ENCODE results near the gene CHPF.

Gene CHPF, protein sequence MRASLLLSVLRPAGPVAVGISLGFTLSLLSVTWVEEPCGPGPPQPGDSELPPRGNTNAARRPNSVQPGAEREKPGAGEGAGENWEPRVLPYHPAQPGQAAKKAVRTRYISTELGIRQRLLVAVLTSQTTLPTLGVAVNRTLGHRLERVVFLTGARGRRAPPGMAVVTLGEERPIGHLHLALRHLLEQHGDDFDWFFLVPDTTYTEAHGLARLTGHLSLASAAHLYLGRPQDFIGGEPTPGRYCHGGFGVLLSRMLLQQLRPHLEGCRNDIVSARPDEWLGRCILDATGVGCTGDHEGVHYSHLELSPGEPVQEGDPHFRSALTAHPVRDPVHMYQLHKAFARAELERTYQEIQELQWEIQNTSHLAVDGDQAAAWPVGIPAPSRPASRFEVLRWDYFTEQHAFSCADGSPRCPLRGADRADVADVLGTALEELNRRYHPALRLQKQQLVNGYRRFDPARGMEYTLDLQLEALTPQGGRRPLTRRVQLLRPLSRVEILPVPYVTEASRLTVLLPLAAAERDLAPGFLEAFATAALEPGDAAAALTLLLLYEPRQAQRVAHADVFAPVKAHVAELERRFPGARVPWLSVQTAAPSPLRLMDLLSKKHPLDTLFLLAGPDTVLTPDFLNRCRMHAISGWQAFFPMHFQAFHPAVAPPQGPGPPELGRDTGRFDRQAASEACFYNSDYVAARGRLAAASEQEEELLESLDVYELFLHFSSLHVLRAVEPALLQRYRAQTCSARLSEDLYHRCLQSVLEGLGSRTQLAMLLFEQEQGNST

DNA sequence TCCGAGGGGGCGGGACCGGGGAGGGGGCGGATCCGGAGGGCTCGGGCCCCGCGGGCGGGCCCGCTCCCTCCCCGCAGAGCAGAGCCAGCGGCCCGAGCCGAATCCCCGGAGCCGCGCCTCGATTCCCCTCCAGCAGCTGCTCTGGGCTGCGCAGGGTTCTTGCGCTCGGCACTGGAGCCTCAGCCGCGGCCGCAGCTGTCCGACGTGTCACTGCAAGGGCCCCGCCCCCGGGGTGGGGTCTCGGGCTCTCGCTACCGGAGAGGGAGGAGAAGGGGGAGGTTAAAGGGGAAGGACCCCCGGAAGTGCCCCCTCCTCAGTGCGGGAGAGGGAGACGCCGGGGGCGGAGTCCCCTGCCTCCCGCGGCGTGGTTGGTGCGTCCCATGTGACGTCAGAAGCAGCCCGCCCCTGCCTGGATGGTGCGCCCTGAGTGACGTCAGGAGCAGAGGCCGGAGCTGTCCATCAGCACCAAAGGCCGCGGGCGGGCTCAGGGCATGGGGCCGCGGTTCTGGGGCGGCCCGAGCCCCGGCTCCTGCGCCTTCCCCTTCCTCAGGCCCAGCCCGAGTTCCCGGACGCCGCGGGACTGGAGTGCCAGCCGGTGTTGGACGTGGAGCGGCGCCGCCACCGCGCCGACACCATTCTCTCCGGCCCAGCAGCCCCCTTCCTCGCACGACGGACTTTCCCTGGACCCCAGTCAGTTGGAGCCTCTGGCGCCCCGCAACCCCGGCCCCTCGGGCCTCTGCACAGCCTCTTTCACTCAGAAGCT, at the start of gene CHPF, which contains the start of gene TMEM198:
CHPF (minus strand) TSS at position 214 of the 763 bp plus-strand sequence. CDS start 271 bp downstream, outside the sequence.
TMEM198 (plus strand) TSS at position 433 of the 763 bp plus-strand sequence. CDS start 700 bp downstream, outside the sequence.
- no peaks in the 10 kb centered on the region for H3K9me3 Mint-ChIP-seq
- H3K27ac Mint-ChIP-seq: peak within 1 kb of the TSS in 2 of 3 experiments; percentile 56 to 77
- H3K36me3 Mint-ChIP-seq (ENCODE audit: low read depth): peaks cover 18% of the 10 kb centered on the region
- H3K4me1 Mint-ChIP-seq: peaks cover 38% of the 10 kb centered on the region
- TF ChIP-seq, protein P1, sequence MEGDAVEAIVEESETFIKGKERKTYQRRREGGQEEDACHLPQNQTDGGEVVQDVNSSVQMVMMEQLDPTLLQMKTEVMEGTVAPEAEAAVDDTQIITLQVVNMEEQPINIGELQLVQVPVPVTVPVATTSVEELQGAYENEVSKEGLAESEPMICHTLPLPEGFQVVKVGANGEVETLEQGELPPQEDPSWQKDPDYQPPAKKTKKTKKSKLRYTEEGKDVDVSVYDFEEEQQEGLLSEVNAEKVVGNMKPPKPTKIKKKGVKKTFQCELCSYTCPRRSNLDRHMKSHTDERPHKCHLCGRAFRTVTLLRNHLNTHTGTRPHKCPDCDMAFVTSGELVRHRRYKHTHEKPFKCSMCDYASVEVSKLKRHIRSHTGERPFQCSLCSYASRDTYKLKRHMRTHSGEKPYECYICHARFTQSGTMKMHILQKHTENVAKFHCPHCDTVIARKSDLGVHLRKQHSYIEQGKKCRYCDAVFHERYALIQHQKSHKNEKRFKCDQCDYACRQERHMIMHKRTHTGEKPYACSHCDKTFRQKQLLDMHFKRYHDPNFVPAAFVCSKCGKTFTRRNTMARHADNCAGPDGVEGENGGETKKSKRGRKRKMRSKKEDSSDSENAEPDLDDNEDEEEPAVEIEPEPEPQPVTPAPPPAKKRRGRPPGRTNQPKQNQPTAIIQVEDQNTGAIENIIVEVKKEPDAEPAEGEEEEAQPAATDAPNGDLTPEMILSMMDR (IDR thresholded peaks at IDR 0.05; ENCODE audit: unreplicated experiment in 3 of 3): no peak
- peaks cover 16% of the 10 kb centered on the region for H3K27me3 Mint-ChIP-seq (ENCODE audit: low read depth)
- H3K4me3 Mint-ChIP-seq: peak within 1 kb of the TSS; percentile 87 to 90 (median 89)

DNA sequence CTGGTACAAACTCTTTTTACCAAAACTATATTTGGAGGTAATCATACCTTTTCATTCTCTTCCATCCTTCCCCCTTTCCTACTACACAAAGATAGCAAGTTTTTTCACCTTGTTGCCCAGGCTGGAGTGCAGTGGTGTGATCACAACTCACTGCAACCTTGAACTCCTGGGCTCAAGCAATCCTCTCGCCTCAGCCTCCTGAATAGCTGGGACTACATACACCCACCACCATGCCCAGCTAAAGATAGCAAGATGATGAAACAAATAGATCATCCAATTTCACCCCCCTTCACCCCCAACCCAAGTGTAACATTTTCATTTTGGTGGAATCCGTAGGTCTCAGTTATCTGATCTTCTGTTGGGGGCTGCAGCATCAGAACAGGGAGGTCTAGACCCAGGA, 49.5 kb upstream of the CHPF start:
- H3K36me3 Mint-ChIP-seq (ENCODE audit: low read depth): no peaks in the 10 kb centered on the region
- H3K4me3 Mint-ChIP-seq: peak overlapping the region in 1 of 3 experiments; percentile 9
- H3K27ac Mint-ChIP-seq: peak overlapping the region; percentile 80 to 100 (median 93)
- H3K27me3 Mint-ChIP-seq (ENCODE audit: low read depth): no peaks in the 10 kb centered on the region
- peaks cover 49% of the 10 kb centered on the region for H3K4me1 Mint-ChIP-seq
- no peaks in the 10 kb centered on the region for H3K9me3 Mint-ChIP-seq
- TF ChIP-seq, protein P1 (IDR thresholded peaks at IDR 0.05; ENCODE audit: unreplicated experiment in 3 of 3): no peak

DNA sequence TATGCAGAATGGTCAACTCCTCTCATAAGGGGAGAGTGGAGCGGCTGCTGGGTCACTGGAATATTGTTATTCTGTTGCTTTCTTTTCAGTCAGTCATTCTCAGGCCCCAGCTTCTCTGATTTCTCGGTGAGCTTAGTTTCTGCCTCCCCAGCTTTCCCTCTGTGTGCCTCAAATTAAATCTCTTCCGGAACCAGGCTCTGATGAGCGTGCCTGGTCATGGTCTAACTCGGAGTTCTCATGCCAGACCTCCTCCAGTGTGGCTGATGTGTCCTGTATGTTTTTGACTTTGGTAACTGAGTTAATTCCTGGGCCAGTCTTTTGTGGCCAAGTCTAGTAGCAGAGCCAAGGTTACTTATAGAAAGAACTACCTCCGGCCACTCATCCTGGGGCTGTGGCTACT, 49.1 kb upstream of the CHPF start:
- Mint-ChIP-seq H3K9me3 (no peaks in the 10 kb centered on the region), H3K36me3 (ENCODE audit: low read depth) (no peaks in the 10 kb centered on the region), H3K27ac (peak overlapping the region; percentile 80 to 100 (median 93)), H3K27me3 (ENCODE audit: low read depth) (peaks cover under 1% of the 10 kb centered on the region), H3K4me1 (peaks cover 47% of the 10 kb centered on the region), H3K4me3 (peak overlapping the region in 1 of 3 experiments; percentile 9)
- TF ChIP-seq, protein P1 (IDR thresholded peaks at IDR 0.05; ENCODE audit: unreplicated experiment in 3 of 3): no peak

DNA sequence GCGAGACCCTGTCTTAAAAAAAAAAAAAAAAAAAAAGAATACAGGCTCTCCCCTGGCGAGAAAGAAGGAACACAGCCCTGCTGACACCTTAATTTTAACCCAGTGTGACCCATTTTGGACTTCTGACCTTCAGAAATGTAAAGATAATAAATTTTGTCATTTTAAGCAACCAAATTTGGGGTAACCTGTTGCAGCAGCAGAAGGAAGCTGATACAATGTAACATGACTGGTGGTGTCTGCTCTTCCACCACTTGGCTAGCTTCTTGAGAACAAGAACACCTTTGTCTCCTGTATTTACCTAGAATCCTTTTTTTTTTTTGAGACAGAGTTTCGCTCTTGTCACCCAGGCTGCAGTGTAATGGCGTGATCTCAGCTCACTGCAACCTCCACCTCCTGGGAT, 47.5 kb upstream of the CHPF start:
- Mint-ChIP-seq H3K27ac (no peak overlapping the region), H3K27me3 (ENCODE audit: low read depth) (peaks cover 5% of the 10 kb centered on the region), H3K36me3 (ENCODE audit: low read depth) (no peaks in the 10 kb centered on the region), H3K4me3 (no peak overlapping the region), H3K9me3 (no peaks in the 10 kb centered on the region), H3K4me1 (peaks cover 44% of the 10 kb centered on the region)
- TF ChIP-seq, protein P1 (IDR thresholded peaks at IDR 0.05; ENCODE audit: unreplicated experiment in 3 of 3): no peak

DNA sequence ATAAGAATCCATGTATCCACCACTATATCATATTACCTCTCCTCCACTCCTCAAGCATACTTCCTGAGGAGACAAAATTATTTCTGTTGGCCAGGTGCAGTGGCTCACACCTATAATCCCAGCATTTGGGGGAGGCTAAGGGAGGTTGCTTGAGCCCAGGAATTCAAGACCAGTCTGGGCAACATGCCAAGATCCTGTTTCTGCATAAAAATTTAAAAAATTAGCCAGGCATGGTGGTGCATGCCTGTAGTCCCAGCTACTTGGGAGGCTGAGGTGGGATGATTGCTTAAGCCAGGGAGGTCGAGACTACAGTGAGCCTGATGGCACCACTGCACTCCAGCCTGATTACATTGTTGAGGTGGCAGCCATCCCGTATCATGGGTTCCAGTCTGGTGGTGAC, 37.7 kb upstream of the CHPF start:
- Mint-ChIP-seq H3K27me3 (ENCODE audit: low read depth) (peaks cover 3% of the 10 kb centered on the region), H3K36me3 (ENCODE audit: low read depth) (no peaks in the 10 kb centered on the region), H3K9me3 (no peaks in the 10 kb centered on the region), H3K27ac (no peak overlapping the region), H3K4me3 (no peak overlapping the region), H3K4me1 (peaks cover 26% of the 10 kb centered on the region)
- TF ChIP-seq, protein P1 (IDR thresholded peaks at IDR 0.05; ENCODE audit: unreplicated experiment in 3 of 3): no peak
